IPS-NIHi11 (cell line): Measurements from ENCODE around the gene BAIAP2.
A peak's percentile ranks its signal among the peaks of the same experiment; 100 is the strongest.

ENCODE experiments used
- DNase-seq: peaks from one replicate; pipeline ENCODE4 v3.0.0; 2012; ENCODE audit warnings: mixed read lengths, low spot score

Gene BAIAP2

DNA sequence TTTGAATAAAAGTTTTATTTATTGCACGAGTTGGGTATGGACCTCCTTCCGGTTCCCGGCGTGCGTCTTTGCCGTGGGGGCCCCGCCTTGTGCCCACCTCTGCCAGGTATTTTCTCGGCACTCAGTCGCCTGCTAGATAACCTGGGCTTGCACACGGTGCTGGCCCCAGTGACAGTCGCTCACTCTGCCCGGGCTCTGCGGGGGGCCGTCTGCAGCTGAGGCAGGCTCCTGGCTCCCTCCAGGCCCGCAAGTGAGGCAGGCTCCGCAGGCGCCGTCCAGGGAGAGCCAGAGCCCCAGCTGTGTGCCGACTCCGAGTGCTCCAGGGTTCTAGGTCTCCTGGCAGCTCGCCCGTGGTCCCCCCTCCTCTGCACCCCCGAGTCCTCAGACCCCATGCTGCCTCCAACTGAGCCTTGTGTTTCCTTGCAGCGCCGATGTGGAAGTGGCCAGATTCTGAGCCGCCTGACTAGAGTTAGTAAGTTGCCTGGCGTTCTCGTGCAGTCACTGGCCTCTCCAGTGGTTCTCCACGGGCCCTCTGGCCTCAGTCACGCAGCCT is 75.6 kb downstream of the BAIAP2 start:
- DNase-seq = no peak

DNA sequence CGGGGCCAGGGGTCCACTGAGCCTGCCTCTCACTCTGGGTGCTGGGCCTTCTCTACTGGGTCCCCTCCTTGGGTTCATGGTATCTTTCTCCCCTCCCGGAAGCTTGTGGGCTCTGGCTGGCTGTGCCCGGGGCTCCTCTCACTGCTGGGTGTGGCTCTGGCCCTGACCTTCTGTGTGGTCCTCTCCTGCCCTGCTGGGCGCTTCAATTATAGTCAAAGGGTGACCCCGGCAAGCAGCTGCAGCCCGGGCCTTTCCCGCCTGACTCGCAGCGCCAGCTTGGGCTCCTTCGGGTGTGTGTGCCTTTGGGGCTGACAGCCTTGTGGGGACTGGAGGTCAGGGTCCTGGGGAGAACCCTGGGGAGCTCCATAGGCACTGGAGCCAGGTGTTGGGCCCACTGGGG is 76.1 kb downstream of the BAIAP2 start:
- DNase-seq = no peak

DNA sequence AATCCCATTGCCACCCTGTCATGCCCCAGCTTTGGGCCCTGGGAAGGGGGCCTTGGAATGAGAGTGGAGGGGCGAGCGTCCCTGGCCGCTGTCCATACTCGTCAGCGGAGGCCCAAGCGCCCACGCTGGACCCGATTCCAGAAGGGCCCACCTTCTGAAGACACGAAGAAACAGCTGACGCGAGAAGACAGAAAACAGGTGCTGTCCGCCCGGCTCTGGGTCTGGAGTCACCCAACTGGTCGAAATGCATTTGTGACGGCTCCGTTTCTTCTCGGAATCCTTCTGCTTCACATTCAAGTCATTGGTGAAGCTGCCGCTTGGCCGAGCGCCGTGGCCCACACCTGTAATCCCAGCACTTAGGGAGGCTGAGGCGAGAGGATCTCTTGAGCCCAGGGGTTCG is 77.5 kb downstream of the BAIAP2 start:
- DNase-seq = no peak

DNA sequence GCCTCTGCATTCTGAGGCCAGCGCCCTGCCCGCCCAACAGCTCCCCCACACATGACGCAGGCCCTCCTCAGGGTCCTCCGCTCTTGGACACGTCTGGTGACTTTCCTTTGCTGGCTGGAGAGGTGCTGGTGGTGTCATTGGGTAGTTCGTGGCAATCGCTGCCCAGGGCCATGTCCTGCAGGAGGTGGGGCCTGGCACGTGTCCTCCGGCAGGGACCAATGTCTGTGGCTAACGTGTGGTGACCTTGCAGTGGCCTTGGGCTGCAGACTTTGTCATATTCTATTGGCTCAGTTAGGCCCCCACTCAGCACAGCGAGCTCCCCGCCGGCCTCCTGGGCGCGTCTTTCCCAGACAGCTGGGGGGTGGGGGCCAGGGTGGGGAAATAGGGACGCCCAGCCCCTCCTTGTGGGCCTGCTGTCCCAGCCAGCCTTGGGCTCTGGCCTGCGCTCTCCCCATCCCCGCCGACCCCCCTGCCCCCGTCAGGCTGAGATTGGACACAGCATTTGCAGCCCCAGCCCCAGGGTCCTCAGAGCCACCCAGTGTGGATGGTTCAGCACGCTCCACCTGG is 78.3 kb downstream of the BAIAP2 start:
- no peak for DNase-seq

DNA sequence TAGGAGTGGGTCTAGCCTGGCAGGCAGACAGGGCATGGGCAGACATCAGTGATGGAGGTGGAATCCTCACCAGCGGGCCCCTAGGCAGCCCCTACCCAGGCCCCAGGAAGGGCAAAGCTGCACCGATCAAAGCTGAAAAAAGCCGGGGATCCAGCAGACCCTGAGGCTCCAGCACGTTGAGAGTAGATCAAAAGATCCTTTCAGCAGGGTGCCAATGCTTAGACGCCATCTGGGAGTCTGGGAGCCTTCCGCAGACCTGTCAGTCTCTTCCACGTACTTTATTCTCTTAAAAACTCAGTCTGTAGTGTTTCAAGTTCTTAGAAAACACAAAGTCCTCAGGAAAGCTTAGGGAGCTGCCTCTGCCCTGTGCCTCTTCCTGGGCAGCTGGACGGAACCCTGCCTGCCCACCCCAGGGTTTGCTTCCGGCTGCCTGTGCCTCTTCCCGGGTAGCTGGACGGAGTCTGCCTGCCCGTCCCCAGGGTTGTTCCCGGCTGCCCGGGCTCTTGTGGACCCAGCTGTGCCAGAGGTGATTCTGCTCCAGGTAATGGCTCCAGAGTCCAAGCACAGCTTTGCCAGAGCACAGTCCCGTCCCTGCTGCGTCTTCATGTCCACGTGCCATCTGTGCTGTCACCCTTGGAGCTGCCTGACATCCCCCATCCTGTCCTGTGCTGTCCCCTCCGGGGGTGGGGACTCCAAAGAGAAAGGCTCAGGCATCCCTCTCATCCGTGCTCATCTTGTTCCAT is 79.6 kb downstream of the BAIAP2 start:
- no peak for DNase-seq

DNA sequence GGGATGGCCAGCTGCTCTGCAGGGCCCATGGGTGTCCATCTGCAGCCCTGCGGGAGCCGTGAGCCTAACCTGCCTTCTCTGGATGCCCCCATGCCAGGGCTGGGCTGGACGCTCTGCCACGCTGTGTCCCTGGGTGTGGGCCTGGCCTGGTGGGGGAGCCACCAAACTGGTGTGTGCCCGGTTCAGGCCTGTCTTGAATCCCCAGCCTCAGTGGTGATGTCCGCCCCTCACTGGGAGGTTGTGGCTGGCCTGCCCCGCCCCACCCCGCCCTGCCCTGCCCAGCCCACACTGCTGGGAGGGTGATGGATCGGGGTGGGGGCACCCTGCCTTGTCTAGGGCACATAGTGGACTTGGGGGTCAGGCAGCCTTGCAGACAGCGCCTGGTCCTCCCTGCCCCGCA is 80.3 kb downstream of the BAIAP2 start:
- no peak for DNase-seq

DNA sequence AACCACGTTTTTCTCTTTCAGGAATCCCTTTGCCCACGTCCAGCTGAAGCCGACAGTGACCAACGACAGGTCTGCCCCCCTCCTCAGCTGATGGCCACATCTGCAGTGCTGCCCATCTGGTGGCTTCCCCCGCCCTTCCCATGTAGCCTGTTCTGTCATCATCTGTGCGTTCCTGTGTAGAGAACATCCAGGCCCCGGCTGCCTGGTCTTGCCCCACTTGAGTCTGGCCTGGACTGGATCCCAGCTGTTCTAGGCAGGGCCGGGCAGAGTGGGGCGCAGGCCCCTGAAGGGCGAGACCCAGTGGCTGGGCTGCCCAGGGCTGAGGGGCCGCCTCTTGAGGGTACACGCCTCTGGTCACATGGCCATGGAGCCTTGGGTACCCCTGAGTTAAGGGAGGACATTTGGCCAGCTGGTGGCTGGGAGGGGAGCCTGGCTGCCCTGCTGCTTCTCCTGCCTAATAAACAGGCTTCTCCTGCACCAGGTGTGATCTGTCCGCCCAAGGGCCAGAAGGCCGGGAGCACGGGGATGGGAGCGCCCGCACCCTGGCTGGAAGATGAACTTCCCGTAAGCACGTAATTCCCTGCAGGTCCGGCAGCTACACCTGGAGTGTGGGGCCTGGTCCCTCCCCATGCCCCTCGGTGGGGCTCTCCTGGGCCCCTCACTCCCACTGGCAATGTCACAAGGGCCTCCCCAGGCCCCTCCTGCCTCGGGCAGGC is 81.0 kb downstream of the BAIAP2 start:
- DNase-seq = no peak

DNA sequence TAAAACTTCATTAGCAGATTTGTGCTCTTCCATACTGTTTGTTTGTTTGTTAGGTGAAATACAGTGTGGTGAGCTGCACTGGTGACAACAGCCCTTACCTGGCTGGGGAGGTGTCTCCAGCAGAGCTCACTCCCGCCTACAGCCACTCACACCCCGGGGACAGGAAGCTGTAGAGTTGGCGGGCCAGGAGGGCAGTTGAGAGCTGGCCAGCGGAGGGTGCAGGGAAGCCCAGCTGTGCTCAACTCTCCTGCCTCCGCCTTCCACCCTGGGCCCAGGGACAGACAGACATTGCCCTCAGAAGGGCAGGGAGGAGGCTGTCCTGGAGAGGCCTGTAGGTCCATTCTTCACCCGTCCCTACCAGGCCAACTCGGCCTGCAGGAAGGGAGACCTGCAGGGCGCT is 81.8 kb downstream of the BAIAP2 start:
- no peak for DNase-seq

DNA sequence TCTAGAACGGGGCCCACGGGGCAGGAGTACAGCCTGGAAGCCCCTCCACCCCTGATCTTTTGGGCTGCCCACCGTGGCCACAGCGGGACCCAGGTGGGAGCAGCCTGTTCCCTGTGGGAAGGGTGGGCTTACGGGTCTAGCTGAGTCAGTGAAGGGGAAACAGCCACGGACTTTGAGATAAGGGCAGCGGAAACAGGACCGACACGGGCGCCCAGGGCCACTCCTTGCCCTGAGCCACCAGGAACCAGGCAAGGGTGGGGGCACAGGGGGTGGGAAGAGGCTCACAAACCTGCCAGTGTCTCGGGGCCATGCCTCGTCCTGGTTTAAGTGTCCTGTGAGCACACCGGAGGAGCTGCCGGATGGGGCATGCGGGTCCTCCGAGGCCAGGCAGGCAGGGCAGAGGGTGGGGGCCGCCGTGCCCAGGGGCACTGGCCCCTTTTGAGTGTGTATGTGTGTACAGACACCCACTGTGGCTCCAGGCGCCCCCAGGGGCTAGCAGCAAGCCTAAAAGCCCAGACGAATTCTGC is 82.8 kb downstream of the BAIAP2 start:
- no peak for DNase-seq

DNA sequence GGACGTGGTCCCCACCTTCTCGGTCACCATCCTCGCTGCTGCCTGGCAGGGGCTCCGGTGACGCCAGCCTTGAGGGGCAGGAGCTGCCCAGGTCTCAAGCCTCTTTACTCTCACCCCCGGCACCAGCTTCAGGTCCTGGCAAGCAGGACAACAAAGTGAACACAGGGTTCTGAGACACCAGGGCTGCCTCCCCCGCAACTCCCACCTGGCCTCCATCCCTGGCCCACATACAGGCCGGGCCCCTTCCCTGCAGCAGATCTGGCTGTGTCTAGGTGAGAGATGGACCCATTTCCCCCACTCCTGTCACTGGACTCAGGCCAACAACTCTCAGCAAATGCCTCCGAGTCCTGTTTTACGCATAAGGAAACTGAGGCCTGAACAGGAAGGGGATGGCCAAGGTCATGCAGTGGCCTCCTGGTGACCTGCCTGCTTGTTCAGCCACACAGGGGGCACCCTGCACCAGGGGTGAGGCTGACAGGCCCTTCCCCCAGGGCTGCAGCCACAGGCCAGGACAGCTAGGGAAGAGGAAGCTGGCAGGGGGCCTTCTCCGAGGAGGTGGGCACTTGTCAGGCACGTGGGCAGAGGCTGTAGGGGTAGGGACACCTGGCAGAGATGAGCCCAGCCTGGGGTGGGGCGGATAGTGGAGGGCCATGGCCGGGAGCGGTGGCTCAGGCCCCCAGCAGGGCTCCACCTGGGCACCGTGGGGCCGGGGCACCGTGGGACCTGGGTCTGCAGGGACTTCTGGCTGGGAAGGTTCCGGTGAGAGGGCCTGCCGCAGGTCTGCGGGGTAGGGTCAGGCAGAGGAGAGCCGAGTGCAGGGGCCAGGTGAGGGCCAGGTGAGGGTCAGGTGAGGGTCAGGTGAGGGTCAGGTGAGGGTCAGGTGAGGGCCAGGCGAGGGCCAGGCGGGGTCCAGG is 83.6 kb downstream of the BAIAP2 start:
- DNase-seq = no peak

DNA sequence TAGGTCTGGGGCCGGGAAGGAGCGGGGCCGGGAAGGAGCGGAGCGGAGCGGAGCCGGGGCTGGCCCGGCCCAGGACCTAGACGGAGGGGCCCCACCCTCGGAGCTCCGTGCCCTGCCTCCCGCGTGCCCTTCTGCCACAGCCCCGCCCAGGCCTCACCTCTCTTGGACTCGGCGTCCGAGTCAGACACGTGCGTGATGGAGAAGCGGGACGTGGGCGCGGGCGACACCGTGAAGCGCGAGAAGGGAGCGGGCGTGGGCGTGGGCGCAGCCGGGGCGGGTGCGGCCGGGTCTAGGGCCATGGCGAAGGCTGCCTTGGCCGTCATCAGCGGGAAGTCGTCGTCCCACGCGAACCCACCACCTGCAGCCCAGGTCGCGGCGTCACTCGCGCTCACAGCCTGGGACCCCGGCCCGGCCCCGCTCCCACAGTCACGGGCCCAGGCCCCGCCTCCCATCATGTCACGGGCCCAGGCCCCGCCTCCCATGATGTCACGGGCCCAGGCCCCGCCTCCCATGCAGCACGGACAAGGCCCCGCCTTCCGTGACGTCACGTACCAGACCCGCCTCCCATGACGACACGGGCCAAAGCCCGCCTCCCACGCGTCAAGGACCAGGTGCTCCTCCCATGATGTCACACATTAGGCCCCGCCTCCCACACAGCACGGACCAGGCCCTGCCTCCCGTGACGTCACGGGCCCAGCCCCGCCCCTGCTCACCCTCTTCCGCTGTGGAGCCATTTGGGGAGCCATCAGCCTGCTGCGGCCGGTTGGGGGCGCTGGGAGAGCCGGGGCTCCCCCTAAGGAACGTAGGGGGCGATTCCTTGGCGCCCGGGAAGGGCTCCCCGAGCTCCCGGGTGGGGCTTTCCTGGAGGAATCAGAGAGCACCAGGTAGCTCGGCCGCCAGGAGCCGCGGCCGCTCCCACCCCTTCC is 84.5 kb downstream of the BAIAP2 start:
- peak; percentile 97 for DNase-seq

DNA sequence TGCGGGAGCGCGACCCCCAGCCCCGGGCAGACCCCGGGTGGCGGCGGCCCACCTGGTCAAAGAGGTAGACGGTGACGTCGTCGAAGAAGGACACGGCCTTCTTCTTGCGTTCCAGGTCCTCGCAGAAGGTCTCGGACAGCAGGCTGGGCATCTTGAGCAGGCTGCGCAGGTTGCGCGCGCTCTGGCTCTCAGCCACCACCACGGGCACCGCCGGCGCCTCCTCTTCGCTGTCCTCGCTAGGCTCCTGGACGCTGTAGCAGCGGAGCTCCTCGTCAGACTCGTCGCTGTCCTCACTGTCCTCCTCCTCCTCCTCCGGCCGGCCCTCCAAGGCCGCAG is 85.2 kb downstream of the BAIAP2 start:
- no peak for DNase-seq

DNA sequence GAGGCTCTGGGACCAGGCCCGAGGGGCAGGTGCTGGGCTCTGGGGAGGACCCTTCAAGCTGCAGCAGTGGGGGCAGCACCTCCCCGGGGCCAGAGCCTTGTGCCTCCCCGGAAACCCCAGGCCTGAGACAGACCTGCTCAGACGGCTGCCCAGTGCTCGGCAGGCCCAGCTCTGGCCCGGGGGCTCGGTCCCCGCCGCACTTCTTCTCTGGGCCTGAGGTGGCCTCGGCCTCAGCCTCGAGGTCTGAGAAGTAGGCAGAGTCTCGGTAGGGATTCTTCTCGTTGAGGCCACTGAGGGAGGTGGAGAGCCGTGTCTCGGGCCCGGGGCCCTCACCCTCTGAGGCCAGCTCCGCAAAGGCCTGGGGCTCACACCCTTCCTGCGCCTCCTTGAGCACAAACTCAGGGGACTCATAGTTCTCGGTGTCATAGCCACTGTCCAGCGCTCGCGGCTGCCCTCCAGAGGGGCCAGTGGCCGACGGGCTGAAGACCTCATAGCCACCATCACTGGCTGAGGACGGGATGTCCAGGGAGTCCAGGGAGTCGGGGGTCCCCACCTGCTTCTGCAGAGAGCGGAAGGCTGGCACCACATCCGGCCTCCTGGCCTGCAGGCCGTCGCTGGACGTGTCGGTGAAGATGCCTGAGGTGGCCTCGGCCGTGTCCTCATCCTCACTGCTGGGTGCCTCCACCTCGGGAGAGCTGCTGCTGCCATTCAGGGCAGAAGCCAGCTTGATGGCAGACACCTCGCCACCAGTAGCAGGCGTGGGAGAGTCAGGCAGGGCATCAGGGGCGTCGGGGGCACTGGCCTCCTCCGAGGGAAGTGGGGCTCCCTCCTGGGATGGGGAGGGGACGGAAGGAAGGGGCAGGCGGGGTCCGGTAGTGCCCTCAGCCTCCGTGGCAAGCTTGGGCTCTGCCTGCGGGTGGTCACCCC is 86.0 kb downstream of the BAIAP2 start:
- DNase-seq = no peak

DNA sequence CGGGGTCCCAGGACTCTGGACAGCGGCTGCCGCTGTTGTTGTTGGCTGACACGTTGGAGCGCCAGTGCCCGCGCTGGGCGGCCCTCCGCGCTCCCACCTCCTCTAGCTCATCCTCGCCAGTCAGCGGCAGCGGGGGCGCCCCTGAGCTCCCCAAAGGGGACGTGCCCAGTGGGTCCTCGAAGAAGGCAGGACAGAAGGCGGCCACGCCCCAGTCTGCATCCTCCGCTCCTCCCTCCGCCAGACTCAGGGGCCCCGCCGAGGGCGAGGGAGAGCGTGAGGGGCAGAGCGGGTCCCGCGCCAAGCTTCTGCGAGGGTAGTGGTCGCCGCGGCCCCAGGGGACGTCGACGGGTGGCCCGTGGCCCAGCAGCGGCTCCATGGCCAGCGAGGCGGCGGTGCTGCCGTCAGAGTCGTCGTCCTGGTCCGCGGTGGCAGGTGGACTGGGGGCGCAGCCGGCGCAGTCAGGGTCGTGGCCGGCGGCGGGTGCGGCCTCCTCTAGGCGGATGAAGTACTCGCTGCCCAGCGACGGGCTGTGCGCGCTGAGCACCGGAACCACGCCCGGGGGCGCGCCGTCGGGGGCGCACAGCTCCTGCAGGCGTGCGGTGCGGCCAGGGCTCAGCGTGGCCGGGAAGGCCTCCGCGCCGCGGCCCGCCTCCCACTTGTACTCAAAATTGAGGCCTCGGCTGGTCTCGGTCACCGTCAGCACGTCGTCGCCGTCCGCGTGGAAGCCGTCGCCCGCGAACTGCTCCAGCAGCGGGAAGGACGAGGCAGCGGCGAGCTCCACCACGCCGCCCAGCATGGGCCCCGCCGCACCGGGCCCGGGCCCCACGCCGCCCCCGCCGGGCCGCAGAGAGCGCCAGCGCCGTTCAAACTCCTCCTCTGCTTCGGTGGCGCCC is 87.1 kb downstream of the BAIAP2 start:
- DNase-seq = peak; percentile 65

DNA sequence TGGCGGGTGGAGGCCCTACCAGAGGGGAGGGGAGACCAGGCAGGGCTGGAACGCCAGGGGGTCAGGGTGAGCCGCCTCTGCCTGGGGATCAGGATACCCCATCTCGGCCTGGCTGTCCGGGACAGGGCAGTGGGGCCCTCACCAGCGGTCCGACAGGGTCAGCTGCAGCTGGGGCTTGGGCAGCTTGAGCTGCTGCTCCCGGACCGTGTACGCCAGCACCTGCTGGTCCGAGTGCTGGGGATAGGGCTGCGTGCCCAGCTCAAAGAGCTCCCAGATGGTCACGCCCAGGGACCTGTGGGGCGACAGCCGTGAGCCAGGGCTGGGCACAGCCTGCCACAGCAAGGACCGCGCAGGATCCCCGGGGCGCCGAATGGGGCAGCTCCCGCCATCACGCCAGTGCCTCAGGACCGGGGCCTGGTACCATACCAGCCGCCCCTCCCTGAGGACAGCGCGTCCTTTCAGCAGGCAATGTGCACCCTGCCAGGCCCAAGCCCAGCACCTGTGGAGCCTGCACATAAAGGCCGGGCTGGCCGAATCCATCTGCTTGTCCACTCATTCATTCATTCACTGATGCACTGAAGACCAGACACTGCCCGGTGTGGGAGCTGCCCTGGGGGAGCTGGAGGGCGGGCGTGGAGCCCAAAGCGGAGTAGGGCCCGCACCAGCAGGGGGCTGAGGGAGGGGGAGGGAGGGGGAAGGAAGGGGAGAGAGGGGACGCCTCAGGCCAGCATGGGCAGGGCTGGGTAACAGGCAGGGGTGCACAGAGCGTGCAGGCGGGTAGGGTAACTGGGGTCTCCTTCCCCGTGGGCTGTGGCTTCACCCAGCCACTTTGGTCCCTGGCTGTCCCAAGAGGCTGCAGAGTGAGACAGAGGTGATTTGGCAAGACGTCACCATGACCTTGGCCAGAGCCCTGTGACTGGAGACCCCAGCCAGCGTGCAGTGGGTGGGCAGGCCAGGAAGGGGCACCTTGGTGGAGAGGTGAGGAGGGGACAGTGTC is 88.4 kb downstream of the BAIAP2 start:
- no peak for DNase-seq

DNA sequence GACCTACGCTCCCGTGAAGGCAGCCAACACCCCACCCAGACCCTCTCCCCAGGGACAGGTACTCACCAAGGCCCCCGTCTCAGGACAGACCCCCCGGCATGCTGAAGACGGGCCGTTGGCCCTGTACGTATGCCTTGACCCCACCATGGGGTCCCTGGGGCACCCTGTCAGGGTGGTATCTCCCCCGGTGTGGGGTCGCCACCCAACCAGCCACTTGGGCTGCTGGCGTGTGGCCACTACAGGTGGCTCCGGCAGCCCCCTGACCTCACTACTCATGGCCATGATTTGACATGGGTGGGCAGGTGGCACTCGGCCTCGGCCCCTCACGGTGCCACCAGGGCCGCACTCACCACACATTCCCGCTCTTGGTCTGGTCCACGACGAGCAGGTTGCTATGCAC is 89.4 kb downstream of the BAIAP2 start:
- DNase-seq = no peak

DNA sequence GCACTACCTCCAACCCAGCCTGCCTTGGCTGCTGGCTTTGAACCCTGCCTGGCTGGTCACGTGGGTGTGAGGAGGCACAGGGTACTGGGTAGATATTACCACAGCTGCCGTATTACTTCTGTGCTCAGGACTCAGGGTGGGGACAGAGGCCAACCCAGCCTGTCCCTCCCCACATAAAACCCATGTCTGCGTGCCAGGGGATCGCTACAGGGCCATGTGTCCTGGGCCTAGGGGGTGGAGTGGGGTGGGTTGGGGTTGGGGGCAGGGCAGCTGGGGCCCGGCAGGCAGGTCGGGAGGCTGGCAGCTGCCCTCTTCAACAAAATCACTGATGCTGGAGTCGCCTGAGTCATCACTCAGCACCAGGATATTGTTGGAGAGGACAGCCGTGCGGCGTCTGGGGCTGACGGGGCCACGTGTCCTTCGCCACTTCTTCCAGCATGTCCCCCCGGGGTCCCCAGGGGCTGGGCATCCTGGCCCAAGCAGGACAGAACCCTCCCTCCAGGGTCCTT is 90.7 kb downstream of the BAIAP2 start:
- no peak for DNase-seq
